Transverse colon (tissue), 4 donors: ENCODE measurements around the gene CHIT1. TPM values are rescaled to one million over a fixed set of nuclear protein-coding genes. Genes with fewer than 3 reads are reported as not detected.
"Not testable (repeated sequence)": the region's sequence is repeated elsewhere in the genome, so short reads cannot be mapped to it uniquely, and the experiment has no call there.

Source experiments
- DNase-seq: peaks from one replicate; pipeline ENCODE4 v3.0.0-alpha.2; 2019
- H3K27ac ChIP-seq, 4 donors: fragments of 200-600 bp; sonication (generic); 2 replicates each; pipeline ENCODE4 v1.5.1; 2016 to 2018; ENCODE audit warnings: inconsistent platforms in 4 of 4
- H3K27me3 ChIP-seq: fragments of 200-600 bp; sonication (generic); 2 replicates; pipeline ENCODE4 v1.5.1; 2017; ENCODE audit warnings: inconsistent platforms
- H3K36me3 ChIP-seq, 4 donors: fragments of 200-600 bp; sonication (generic); 2 replicates each; pipeline ENCODE4 v1.5.1; 2017 to 2019; ENCODE audit warnings: inconsistent platforms in 4 of 4
- H3K4me1 ChIP-seq, 4 donors: fragments of 200-600 bp; sonication (generic); 2 replicates each; pipeline ENCODE4 v1.5.1; 2017 to 2020; ENCODE audit warnings: inconsistent platforms in 4 of 4
- H3K4me3 ChIP-seq, 4 donors: fragments of 200-600 bp; sonication (generic); 1 replicate in 1 of 4; 2 replicates in 3 of 4; pipeline versions ENCODE4 v1.5.1 to v1.6.1; 2017 to 2019; ENCODE audit warnings: inconsistent platforms in 4 of 4
- H3K9me3 ChIP-seq, 2 donors: fragments of 200-600 bp; sonication (generic); 2 replicates each; pipeline ENCODE4 v1.5.1; 2017 to 2019; ENCODE audit warnings: inconsistent platforms in 2 of 2
- CTCF ChIP-seq, 5 experiments: fragments of 200-600 bp in 3 of 5; fragments of 450-650 bp in 2 of 5; sonication (generic) in 3 of 5; IDR thresholded peaks; 1 replicate in 2 of 5; 2 replicates in 3 of 5; pipeline ENCODE4 v1.5.1; 2016 to 2017; ENCODE audit warnings: antibody characterized with exemption in 5 of 5, inconsistent platforms in 3 of 5, mild to moderate bottlenecking in 2 of 5, moderate library complexity in 1 of 5
- EP300 ChIP-seq: sonication (generic); formaldehyde crosslinking; IDR thresholded peaks from one replicate; pipeline ENCODE4 v1.6.1; 2017; ENCODE audit warnings: antibody characterized with exemption, low read depth
- POLR2A ChIP-seq: fragments of 450-650 bp; IDR thresholded peaks from one replicate; pipeline ENCODE4 v1.6.1; 2016; ENCODE audit warnings: antibody characterized with exemption, mild to moderate bottlenecking, moderate library complexity
- POLR2AphosphoS5 ChIP-seq, 3 donors: sonication (generic); formaldehyde crosslinking; IDR thresholded peaks; one replicate each; pipeline ENCODE4 v1.6.1; 2016; ENCODE audit warnings: antibody characterized with exemption in 3 of 3
- WGBS, 2 donors: methylation state at CpG; one replicate each; pipeline ENCODE4 v1.1.5; 2018; ENCODE audit warnings: low coverage in 1 of 2; 5-methylcytosine and 5-hydroxymethylcytosine counted together
- in situ Hi-C, 4 donors: fragments of 200-750 bp; cut with MboI; loops; one replicate each; pipeline versions ENCODE4 v1.15.0 to v1.15.1; 2017; ENCODE audit warnings: low sequenced_read_pairs in 3 of 4, low pct_ligation_motif_present in 1 of 4, low pct_unique_long_range_greater_than_20kb in 1 of 4
- intact Hi-C: fragments of 100-400 bp; cut with DNase I; formaldehyde crosslinking; loops from one replicate; pipeline ENCODE4 v1.15.1; 2023; ENCODE audit warnings: low total_unique reads
- total RNA-seq, 4 donors: library from RNA; depleted of rRNA; stranded (reverse); fragments of >200 nt; gene quantifications; one replicate each; pipeline ENCODE4 v1.1.0, GENCODE V29; 2016

CHIT1 gene
- total RNA-seq, 4 donors from 2014 or later = 0.79 TPM; not detected in 3

- Histone ChIP-seq H3K4me1 (peaks cover 16 to 39% (median 21%) of the 10 kb centered on the region in 4 donors), H3K9me3 (no peaks in the 10 kb centered on the region), H3K36me3 (no peaks in the 10 kb centered on the region), H3K4me3 (no peak overlapping the region), H3K27me3 (no peaks in the 10 kb centered on the region), H3K27ac (peak overlapping the region in 1 of 4 donors; percentile 14)
- 20 to 22% methylated on average over 1 to 5 of the region's 5 CpGs for WGBS, 2 donors
- in situ Hi-C loops = loop anchor here in 3 of 4 donors (10.0 to 25.0 kb wide), 3 partner anchors 168 to 216 kb away; no protein-coding TSS in a partner anchor
- TF ChIP-seq CTCF (IDR thresholded peaks at IDR 0.05) = peak; percentile 95 to 96 (median 96)
- TF ChIP-seq EP300 = no peak
- no peak for TF ChIP-seq POLR2A
- intact Hi-C loops = no loop called here
- DNase-seq = no peak
Measured at GRCh38 chr1:203268901-203269653, 39.6 kb upstream of the CHIT1 start.

- peak overlapping the region in 3 of 4 donors; percentile 40 to 68 (median 43) for H3K4me3 ChIP-seq
- no peak for DNase-seq
- H3K27ac ChIP-seq = peak overlapping the region; percentile 76 to 87 (median 80)
- H3K27me3 ChIP-seq = no peaks in the 10 kb centered on the region
- H3K9me3 ChIP-seq = no peaks in the 10 kb centered on the region
- peaks cover 7 to 28% (median 11%) of the 10 kb centered on the region in 4 donors for H3K4me1 ChIP-seq
- 68 to 74% methylated on average over 8 to 15 of the region's 15 CpGs for WGBS, 2 donors
- H3K36me3 ChIP-seq = no peaks in the 10 kb centered on the region
- TF ChIP-seq EP300 (no peak), CTCF (IDR thresholded peaks at IDR 0.05) (no peak), POLR2AphosphoS5 (IDR thresholded peaks at IDR 0.05) (no peak), POLR2A (no peak)
- intact Hi-C loops (loop anchor here (2.0 kb wide), 1 partner anchor 219 kb away; no protein-coding TSS in a partner anchor), in situ Hi-C loops (loop anchor here in 3 of 4 donors (10.0 to 25.0 kb wide), 3 partner anchors 169 to 217 kb away; no protein-coding TSS in a partner anchor)
Measured at GRCh38 chr1:203267912-203268311, 38.4 kb upstream of the CHIT1 start.

- in situ Hi-C loops = loop anchor here in 3 of 4 donors (10.0 to 25.0 kb wide), 3 partner anchors 170 to 217 kb away; no protein-coding TSS in a partner anchor
- intact Hi-C loops = loop anchor here (2.0 kb wide), 1 partner anchor 219 kb away; no protein-coding TSS in a partner anchor
- H3K36me3 ChIP-seq = no peaks in the 10 kb centered on the region
- peaks cover 2 to 22% (median 8%) of the 10 kb centered on the region in 4 donors for H3K4me1 ChIP-seq
- TF ChIP-seq CTCF (IDR thresholded peaks at IDR 0.05) (peak; percentile 94 to 97 (median 95)), POLR2AphosphoS5 (IDR thresholded peaks at IDR 0.05) (peak in 1 of 3 donors; percentile 30), EP300 (no peak)
- 0% methylated on average over 4 to 20 of the region's 20 CpGs for WGBS, 2 donors
- peak; percentile 90 for DNase-seq
- H3K27ac ChIP-seq = peak overlapping the region; percentile 76 to 87 (median 80)
- H3K9me3 ChIP-seq = no peaks in the 10 kb centered on the region
- peak overlapping the region; percentile 40 to 68 (median 46) for H3K4me3 ChIP-seq
- no peaks in the 10 kb centered on the region for H3K27me3 ChIP-seq
Measured at GRCh38 chr1:203267347-203267846, 37.9 kb upstream of the CHIT1 start.

GRCh38 chr1:203266140-203266539 is 36.7 kb upstream of the CHIT1 start:
- H3K4me3 ChIP-seq, H3K36me3 ChIP-seq, H3K9me3 ChIP-seq, H3K27ac ChIP-seq, H3K27me3 ChIP-seq, DNase-seq: not testable (repeated sequence)
- WGBS, 2 donors = 61 to 83% methylated on average over 1 to 5 of the region's 5 CpGs
- in situ Hi-C loops (loop anchor here in 3 of 4 donors (10.0 to 25.0 kb wide), 3 partner anchors 171 to 219 kb away; no protein-coding TSS in a partner anchor), intact Hi-C loops (loop anchor here (2.0 kb wide), 1 partner anchor 221 kb away; no protein-coding TSS in a partner anchor)
- peaks cover 0 to 12% (median 7%) of the 10 kb centered on the region in 4 donors for H3K4me1 ChIP-seq
